ENCODE measurements around the gene ULK4.

ULK4 gene

GRCh38 chr3:41668379-41668778 lies 293.5 kb downstream of the ULK4 start:
- H3K27ac ChIP-seq = no peak overlapping the region
- TF ChIP-seq, protein P1, sequence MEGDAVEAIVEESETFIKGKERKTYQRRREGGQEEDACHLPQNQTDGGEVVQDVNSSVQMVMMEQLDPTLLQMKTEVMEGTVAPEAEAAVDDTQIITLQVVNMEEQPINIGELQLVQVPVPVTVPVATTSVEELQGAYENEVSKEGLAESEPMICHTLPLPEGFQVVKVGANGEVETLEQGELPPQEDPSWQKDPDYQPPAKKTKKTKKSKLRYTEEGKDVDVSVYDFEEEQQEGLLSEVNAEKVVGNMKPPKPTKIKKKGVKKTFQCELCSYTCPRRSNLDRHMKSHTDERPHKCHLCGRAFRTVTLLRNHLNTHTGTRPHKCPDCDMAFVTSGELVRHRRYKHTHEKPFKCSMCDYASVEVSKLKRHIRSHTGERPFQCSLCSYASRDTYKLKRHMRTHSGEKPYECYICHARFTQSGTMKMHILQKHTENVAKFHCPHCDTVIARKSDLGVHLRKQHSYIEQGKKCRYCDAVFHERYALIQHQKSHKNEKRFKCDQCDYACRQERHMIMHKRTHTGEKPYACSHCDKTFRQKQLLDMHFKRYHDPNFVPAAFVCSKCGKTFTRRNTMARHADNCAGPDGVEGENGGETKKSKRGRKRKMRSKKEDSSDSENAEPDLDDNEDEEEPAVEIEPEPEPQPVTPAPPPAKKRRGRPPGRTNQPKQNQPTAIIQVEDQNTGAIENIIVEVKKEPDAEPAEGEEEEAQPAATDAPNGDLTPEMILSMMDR (conservative IDR thresholded peaks at IDR 0.05) = no peak

DNA sequence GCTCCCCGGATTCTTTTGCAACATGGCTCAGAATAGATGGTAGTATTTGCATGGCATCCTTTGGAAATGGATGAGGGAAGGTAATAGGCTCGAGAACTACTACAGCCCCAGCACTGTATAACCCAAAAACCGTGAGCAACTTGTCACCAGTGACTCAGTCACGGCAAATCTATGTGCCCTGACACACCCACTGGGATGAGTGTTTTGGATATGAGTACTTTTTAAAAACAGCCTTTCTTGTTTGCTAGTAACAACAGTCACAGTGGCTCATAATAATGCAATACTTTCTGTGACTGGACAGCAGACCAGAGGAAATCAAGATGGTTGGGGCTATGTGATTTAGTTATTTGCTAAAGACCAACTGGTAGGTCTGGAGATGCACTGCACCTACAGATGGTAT lies 299.6 kb downstream of the ULK4 start:
- TF ChIP-seq, protein P1 (conservative IDR thresholded peaks at IDR 0.05) = no peak
- no peak overlapping the region for H3K27ac ChIP-seq

GRCh38 chr3:41661796-41662195 lies 300.1 kb downstream of the ULK4 start:
- TF ChIP-seq, protein P1 (conservative IDR thresholded peaks at IDR 0.05) = no peak
- no peak overlapping the region for H3K27ac ChIP-seq

DNA sequence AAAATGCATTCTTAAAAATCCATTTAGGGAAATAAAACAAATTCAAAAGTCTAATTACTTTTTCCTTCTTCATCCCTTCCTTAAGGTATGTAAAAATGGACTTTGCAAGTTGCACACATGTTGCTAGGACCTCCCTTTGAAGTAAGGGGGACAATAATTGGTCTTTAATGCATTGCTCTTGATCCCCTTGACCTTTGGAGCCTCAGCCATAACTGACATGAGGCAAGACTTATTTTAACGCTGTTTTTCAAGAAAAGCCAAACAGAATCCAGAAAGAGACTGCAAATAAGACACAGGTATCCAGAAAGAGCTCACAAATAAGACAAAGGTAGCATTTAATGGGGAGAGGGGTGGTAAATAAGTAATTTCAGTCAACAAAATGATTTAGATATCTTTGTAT lies 301.4 kb downstream of the ULK4 start:
- TF ChIP-seq, protein P1 (conservative IDR thresholded peaks at IDR 0.05) = no peak
- no peak overlapping the region for H3K27ac ChIP-seq

GRCh38 chr3:41653571-41654239 lies 308.2 kb downstream of the ULK4 start:
- H3K27ac ChIP-seq = 0 out of 2 replicates have a peak overlapping the region, but pooled peaks have one; percentile 0
- TF ChIP-seq, protein P1 (conservative IDR thresholded peaks at IDR 0.05) = no peak

GRCh38 chr3:41652931-41653330 lies 309.0 kb downstream of the ULK4 start:
- TF ChIP-seq, protein P1 (conservative IDR thresholded peaks at IDR 0.05) = no peak
- 0 out of 2 replicates have a peak overlapping the region, but pooled peaks have one; percentile 0 for H3K27ac ChIP-seq

- TF ChIP-seq, protein P1 (conservative IDR thresholded peaks at IDR 0.05) = no peak
- H3K27ac ChIP-seq = no peak overlapping the region
These were observed 309.4 kb downstream of the ULK4 start for GRCh38 chr3:41652506-41652905.

All from VCaP (cell line).